Measurements from ENCODE around the gene IMMP2L.

IMMP2L gene

DNA sequence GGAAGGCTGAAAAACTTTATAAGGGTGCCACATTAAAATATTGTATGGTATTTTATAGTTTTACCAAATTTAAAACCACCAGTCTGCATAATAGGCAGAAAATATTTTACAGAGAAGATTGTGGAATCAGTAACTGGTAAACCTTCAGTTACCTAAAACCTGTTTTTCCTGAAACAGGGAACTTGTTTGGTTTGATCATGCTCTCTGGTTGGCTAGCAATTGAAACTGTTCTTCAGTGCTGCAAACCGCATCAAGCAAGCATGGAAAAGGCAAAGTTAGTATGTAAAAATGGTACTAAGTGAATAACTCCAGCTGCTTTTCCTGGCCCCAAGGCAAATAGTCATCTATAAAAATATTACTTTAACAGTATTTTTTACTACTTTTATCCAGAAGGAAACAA lies 788.2 kb downstream of the IMMP2L start:
- DNase-seq, result no peak
- in situ Hi-C loops (cut with HindIII; ENCODE audit: low pct_ligation_motif_present, low pct_unique_long_range_greater_than_20kb, low sequenced_read_pairs), result no loop called here

DNA sequence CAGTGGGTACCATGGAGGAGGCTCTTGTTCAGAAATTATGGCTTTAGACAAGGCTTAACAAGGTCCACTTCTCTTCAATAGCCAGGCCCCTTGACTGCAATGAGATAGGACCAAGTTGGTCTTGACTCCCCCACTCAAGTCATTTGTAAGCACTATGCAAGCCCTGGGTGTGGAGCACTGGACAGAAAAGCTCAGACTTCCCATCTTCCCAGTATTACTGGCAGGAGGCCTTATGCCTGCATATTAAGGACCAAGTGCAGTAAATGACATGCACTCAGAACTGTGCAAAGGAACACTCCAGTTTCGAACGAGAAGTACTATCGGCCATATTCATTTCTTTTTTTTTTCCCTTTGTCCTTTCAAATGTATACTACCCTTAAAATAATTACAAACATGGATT lies 789.7 kb downstream of the IMMP2L start:
- DNase-seq, result no peak
- in situ Hi-C loops (cut with HindIII; ENCODE audit: low pct_ligation_motif_present, low pct_unique_long_range_greater_than_20kb, low sequenced_read_pairs), result no loop called here

DNA sequence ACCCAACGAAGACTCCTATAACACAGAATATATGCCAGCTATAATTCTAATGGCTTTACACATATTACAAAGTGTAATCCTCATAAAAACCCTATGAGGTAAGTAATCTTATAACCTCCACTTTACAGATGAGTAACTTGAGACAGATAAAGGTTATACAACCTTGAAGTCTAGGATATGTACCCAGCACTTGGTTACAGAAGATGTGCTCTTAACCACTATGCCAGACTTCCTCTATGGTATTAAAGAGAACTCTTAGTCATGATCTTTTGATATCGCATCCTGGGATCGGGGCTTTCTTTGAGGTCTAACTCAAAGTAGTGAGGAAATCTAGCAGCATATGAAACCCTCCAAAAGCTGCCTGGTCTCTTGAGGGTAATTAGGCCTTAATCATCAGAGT lies 790.6 kb downstream of the IMMP2L start:
- in situ Hi-C loops (cut with HindIII; ENCODE audit: low pct_ligation_motif_present, low pct_unique_long_range_greater_than_20kb, low sequenced_read_pairs), result no loop called here
- no peak for DNase-seq

DNA sequence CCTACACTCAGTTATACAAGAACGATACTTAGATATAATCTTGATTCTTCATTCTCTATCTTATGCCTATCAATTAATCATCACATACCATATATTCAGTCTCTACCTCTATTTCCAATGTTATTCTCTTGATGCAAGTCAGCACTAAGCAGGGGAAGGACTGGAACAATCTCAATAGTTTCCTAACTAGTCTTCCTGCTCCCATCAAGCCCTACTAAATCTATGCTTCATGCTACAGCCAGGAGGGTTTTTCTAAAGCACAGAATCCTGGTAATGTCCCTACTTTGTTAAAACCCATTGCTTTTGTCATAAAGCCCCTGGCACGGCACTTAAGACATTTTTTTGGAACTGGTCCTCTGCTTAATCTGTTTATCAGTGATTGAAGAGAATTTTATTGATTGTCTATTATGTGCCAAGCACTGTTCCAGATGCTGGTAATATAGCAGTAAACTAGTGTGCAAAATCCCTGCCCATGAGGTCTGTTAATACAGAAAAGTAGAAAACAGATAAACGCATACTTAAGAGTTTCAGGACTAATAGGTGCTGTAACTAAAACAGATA lies 794.7 kb downstream of the IMMP2L start:
- DNase-seq, result no peak
- in situ Hi-C loops (cut with HindIII; ENCODE audit: low pct_ligation_motif_present, low pct_unique_long_range_greater_than_20kb, low sequenced_read_pairs), result no loop called here

DNA sequence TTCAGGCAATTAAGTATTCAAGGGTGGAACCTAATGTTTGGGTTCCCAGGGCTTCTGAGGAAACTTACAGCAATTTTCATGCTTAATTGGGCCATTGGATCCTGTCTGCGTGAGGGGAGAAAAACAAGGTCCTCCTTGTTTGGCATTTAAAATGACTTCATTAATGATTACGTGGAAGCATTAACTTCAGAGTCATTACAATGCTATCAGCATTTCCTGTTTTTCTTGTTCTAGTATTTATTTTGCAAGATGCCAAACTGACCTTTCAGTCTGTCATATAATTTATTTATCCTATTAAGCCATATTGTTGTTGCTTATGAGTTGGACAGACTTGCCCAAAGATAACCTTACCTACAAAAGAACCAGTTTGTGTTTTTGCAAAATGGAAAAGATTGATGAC lies 795.4 kb downstream of the IMMP2L start:
- DNase-seq, result no peak
- in situ Hi-C loops (cut with HindIII; ENCODE audit: low pct_ligation_motif_present, low pct_unique_long_range_greater_than_20kb, low sequenced_read_pairs), result no loop called here

DNA sequence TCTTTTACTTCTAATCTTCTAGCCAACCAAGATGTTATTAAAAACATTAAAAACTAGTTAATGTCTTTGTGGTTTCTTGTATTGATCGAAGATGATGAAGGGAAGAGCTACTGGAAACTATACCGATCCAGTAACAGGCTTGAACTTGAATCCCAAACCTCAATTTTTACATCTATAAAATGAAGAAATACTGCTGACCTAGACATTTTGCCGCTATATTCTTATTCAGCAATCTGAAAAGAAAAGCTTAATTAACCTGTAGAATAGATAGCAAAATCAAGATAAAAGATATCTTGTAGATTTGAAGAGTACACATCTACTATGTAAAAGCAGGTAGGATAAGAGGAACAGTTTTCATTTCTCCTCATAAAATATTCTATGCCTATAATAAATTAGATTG lies 797.4 kb downstream of the IMMP2L start:
- in situ Hi-C loops (cut with HindIII; ENCODE audit: low pct_ligation_motif_present, low pct_unique_long_range_greater_than_20kb, low sequenced_read_pairs), result no loop called here
- no peak for DNase-seq

DNA sequence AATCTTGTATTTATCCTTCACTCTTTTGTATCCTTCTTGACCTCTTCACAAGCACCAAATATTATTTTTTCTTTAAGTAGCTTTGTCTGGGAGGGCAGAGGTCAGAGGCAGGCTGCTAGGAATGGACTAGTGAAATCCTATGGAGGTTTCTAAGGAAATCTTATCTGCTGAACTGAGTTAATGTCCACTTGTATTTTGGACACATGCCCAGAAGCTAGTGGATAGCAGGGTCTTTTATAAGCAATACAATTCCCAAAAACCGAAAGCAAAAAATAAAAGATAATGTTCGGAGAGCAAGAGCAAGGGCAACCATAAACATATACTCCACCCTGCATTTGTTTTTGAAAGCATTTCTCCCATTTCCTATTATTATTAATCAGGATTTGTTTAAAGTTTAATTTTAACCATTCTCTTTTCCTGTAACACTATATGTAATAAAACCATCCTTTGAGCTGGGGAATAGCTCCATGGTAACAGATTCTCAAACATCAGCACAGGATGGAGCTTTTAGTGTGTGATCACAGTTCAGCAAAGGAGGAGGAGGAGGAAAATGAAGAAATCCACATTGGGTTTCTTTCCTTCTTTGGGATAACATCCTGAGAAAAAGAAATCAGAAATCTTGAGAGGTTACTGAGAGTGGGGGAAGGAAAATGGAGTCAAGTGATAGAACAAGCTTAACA lies 799.6 kb downstream of the IMMP2L start:
- no peak for DNase-seq
- in situ Hi-C loops (cut with HindIII; ENCODE audit: low pct_ligation_motif_present, low pct_unique_long_range_greater_than_20kb, low sequenced_read_pairs), result no loop called here

DNA sequence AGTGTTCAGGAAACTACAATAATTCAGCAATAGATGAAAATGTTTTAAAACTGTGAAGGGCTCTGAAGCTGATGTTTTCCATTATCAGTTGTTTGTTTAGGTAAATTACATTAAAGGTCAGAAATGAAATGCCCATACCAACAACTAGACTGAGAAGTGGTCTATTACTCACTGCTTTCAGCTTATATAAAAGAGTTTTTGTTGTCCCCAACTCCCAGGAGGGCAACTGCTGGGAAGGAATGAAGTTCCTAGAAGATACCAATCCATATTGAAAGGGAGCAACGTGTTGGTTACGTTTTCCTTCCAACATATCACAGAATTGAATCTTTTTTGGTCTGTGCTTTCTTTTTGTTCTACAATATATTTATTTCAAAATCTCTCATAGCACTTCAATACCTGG lies 802.0 kb downstream of the IMMP2L start:
- no peak for DNase-seq
- in situ Hi-C loops (cut with HindIII; ENCODE audit: low pct_ligation_motif_present, low pct_unique_long_range_greater_than_20kb, low sequenced_read_pairs), result no loop called here

DNA sequence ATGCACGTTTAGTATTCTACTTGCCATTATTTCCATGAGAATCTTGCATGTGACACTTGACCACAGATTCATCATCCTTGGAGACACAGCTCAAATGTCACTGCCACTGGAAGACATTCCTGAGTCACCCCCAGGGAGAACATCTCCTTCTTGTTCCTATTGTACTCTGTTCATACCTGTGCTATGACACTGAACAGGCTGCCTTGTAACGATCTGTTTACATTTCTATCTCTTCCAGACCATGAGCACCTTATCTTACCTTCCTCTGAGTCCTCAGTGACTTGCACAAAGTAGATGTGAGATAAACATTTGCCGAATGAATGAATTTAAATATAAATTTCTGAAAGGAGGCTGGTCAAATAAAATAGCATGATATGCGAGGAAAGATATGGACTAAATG lies 803.2 kb downstream of the IMMP2L start:
- DNase-seq, result no peak
- in situ Hi-C loops (cut with HindIII; ENCODE audit: low pct_ligation_motif_present, low pct_unique_long_range_greater_than_20kb, low sequenced_read_pairs), result no loop called here

DNA sequence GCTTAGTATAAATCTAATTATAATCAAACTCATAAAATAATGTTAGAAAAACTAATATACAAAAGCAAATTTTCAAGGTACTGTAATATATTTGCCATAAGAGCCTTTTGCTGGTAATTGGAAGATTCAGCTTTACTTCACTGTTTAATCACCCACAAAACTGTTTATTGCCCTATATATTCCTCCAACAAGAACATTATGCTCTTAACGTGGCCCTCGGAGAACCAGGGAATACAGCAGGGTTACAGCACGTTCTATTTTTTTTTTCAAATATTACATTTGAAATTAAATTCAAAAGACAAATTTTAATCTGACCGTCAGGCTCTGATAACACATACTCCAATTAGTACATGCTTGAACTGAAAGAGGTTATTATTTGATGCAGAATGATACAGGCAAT lies 807.6 kb downstream of the IMMP2L start:
- in situ Hi-C loops (cut with HindIII; ENCODE audit: low pct_ligation_motif_present, low pct_unique_long_range_greater_than_20kb, low sequenced_read_pairs), result no loop called here
- DNase-seq, result no peak

DNA sequence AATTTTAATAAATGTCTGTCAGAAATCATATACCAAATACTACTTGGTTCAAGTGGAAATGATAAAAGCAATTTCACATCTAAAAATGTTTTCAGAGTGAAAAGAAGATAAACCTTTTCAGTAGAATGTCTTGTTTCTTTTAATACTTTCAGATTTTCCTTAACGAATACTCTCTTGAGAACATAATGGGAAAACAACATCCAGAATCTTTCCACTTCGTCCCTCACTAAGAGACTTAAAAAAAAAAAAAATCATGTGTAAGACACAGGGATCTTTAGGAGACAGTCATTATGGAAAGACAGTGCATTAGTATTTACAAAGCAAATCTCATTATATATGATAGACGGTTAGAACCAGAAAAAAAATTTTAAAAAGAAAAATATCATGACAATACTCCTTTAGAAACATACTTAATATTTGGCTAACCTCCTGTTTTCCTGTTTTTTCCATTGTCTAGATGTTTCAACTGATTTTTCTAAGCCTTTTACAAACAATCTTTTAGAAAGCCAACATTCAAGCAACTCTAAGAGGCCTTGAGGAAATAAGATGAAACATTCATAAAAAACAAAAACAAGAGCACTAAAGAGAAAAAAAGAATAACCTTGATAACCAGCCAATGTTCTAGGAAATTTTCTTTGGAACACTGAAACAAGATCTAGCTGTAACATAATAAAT lies 811.2 kb downstream of the IMMP2L start:
- in situ Hi-C loops (cut with HindIII; ENCODE audit: low pct_ligation_motif_present, low pct_unique_long_range_greater_than_20kb, low sequenced_read_pairs), result no loop called here
- DNase-seq, result no peak

DNA sequence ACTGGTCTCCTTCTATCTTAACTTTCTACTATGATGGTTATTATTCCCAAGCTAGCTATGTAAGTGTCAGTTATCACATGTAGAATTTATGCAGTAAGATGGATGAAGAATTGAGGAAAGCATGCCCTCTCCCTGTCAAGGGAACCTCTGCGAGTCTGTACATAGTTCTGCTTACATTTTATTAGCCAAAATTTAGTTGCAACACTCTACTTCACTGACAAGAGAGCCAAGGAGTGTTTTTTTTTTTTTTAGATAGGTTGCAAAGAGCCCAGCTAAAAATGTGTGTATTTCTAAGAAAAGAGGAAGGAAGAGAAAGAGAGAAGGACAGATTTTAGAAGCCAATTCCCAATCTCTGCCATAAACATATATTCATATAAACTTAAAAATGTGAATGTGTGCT lies 829.1 kb downstream of the IMMP2L start:
- in situ Hi-C loops (cut with HindIII; ENCODE audit: low pct_ligation_motif_present, low pct_unique_long_range_greater_than_20kb, low sequenced_read_pairs), result no loop called here
- DNase-seq, result no peak

DNA sequence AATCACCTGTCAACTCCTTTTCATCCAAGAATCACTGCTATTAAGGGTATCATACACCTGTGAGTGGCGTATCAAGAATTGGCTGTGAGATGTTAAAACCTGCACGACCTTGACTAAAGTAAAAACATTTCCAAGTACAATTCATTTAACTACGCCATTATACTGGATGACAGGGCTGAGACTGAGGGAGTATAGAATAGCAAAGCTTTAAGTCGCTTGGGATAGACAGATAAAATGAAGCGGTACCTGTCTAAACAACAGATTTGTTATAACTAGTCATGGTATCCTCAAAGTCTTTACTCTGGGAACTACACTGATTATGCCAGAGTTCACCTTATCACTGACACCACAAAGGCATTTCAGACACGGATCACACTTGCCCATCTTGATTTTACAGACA lies 837.5 kb downstream of the IMMP2L start:
- in situ Hi-C loops (cut with HindIII; ENCODE audit: low pct_ligation_motif_present, low pct_unique_long_range_greater_than_20kb, low sequenced_read_pairs), result no loop called here

DNA sequence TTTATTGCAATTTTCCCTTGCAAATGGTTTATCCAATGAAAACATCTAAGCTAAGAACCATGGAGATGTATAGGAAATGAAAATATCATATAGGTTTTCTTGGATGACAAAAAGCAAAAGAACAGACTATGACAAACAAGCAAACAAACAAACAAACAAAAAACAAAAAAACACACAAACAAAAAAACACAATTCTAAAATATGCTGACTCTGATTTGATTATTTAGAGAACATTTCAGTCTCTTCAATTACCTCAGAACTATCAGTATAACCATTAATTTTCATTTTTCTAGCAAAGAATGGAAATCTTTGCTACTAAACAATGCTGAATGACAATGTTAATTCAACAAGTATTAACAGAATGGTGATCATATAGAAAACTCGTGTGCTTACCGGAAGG lies 840.9 kb downstream of the IMMP2L start:
- in situ Hi-C loops (cut with HindIII; ENCODE audit: low pct_ligation_motif_present, low pct_unique_long_range_greater_than_20kb, low sequenced_read_pairs), result no loop called here

More for the DNA sequence above, 837.5 kb downstream of the IMMP2L start:
- DNase-seq, result no peak

DNA sequence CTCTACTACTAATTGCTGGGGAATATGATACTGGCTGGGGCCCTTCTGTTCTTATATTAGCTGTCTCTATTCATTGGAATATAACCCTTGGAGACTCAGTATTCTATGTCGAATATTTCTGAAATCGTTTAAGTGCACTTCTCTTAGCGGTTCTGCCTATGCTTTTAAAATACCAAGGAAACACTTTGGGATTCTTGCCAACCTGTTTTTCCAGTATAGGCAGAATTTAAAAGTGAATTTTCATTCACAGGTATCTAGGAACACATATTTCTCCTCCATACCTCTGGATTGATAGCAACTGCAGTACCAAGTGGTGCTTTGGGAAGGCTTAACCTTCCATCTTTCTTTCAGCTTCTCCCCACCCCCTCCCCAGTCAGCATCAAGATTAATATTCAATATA lies 841.7 kb downstream of the IMMP2L start:
- in situ Hi-C loops (cut with HindIII; ENCODE audit: low pct_ligation_motif_present, low pct_unique_long_range_greater_than_20kb, low sequenced_read_pairs), result no loop called here
- no peak for DNase-seq

More for the DNA sequence above, 840.9 kb downstream of the IMMP2L start:
- no peak for DNase-seq

DNA sequence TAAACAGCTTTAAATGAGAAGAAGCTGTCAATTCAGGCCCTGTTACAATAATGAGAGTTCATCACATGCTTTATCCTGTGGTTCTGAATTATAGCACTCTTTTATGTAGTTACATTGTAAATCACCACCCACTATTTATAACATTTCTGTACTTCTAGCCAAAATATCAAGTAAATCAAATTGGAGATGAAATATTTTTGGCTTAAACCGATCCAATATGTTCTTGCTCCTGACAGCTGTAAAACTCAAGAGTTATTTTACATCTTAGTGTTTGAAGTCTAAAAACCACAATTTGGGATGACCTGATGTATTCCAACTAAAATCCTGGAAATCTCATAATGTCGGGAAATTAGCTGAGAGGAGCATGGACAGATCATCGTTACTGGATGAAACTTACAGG lies 842.6 kb downstream of the IMMP2L start:
- DNase-seq, result no peak
- in situ Hi-C loops (cut with HindIII; ENCODE audit: low pct_ligation_motif_present, low pct_unique_long_range_greater_than_20kb, low sequenced_read_pairs), result no loop called here

DNA sequence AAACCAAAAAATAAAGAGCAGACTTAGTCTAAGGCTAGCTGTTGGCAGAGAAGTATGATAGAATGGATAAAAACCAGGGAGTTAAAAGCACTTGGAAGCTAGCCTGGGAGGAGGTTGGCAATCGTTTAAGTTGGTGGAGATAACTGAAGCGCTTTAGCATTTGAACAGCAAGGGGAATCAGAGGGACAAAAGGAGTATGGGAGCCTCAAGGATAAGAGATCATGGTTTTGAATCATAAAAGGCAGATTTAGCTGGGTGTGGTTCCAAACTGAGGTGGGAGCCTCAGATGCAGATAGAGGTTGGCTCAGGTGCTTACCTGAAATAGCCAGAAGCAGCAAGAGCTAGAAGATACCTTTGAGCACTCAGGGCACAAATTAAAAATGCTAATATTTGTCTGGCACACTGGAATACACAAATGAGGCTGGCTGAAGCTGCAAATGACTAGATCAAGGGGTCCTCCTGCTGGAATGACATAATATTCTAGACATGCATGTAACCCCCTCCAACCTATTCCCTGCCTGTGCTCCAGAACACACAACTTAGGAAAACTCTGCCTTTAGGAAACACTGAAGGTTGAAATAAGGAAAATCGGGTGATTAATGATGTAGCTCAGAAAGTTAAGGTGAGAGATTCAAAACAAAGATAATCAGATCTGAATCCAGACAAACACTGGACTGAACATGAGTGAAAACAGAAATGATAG lies 843.6 kb downstream of the IMMP2L start:
- no peak for DNase-seq
- in situ Hi-C loops (cut with HindIII; ENCODE audit: low pct_ligation_motif_present, low pct_unique_long_range_greater_than_20kb, low sequenced_read_pairs), result no loop called here

DNA sequence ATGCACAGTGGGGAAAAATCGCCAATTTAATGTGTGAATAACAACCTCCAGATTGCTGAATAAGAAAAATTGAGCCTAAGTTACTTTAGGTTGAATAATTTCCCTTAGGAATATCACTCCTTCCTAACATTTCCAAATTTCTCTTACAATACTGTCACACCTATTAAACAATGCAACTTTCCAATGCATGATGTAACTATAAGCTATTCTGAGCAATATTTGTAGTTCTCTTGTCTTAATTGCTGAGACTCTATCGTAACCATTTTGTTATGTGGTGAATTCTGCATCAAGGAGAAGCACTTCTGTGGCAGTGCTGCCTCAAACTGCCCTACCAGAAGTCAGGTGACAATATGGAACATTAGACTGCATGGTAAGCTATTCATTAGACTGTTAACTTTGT lies 858.1 kb downstream of the IMMP2L start:
- DNase-seq, result no peak
- in situ Hi-C loops (cut with HindIII; ENCODE audit: low pct_ligation_motif_present, low pct_unique_long_range_greater_than_20kb, low sequenced_read_pairs), result no loop called here

DNA sequence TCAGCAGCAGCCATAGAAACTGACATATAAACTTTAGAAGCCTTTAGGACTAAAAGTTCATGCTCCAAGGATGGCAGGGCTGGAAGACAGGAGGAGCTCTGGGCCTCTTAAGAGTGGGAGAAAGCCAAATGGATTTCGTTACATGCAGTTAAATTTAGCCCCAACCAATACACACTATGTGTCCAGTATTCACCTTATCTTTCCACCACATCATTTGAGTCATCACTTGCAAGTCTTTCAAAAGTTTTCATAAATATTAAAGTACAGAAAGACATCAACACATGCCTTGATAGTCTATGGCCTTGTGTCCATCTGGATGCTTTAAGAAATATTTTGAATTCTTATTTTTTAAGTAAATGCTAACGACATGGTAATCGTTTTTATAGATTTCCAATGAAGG lies 863.7 kb downstream of the IMMP2L start:
- in situ Hi-C loops (cut with HindIII; ENCODE audit: low pct_ligation_motif_present, low pct_unique_long_range_greater_than_20kb, low sequenced_read_pairs), result no loop called here
- DNase-seq, result no peak

DNA sequence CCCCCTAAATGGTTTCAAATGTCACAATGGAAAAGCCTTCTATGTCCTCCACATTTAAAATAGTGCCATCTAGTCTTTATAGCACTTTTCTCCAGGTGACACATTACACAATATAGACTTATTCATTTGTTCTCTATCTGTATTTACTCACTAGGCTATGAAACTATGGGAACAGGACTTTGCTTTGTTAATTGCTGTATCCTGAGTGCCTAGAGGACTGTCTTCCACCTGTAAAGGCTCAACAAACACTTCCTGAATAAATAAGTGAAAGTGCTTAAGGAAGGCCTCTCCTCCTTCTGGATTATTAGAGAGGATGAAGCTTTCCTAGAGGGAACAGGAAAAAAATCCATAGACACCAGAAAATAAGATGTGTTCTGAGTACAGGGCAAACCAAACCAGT lies 868.9 kb downstream of the IMMP2L start:
- no peak for DNase-seq
- in situ Hi-C loops (cut with HindIII; ENCODE audit: low pct_ligation_motif_present, low pct_unique_long_range_greater_than_20kb, low sequenced_read_pairs), result no loop called here

Measured in ACHN (cell line).